Nephron progenitor cell (in vitro differentiated cells): ENCODE results near the gene CD93.

ENCODE experiments used
- DNase-seq: peaks from one replicate; pipeline ENCODE4 v3.0.0; 2021
- H3K27ac Mint-ChIP-seq: 2 replicates; pipeline ENCODE4 v1.8.0; 2021; ENCODE audit warnings: mild to moderate bottlenecking, moderate library complexity, mixed read lengths
- H3K27me3 Mint-ChIP-seq: 2 replicates; pipeline ENCODE4 v1.8.0; 2021; ENCODE audit warnings: mild to moderate bottlenecking, low read depth, mixed read lengths; ENCODE audit not compliant: poor library complexity
- H3K36me3 Mint-ChIP-seq: 2 replicates; pipeline ENCODE4 v1.8.0; 2021; ENCODE audit warnings: low read depth, mixed read lengths
- H3K4me1 Mint-ChIP-seq: 2 replicates; pipeline ENCODE4 v1.8.0; 2021; ENCODE audit warnings: mixed read lengths
- H3K4me3 Mint-ChIP-seq: 2 replicates; pipeline ENCODE4 v1.8.0; 2021; ENCODE audit warnings: mild to moderate bottlenecking, moderate library complexity, mixed read lengths
- H3K9me3 Mint-ChIP-seq: 2 replicates; pipeline ENCODE4 v1.8.0; 2021; ENCODE audit warnings: mild to moderate bottlenecking, moderate library complexity, mixed read lengths
- CTCF ChIP-seq: fragments of 200-600 bp; sonication (generic); IDR thresholded peaks from 2 replicates; pipeline ENCODE4 v1.5.0; 2021; ENCODE audit warnings: antibody characterized with exemption

CD93 gene

DNA sequence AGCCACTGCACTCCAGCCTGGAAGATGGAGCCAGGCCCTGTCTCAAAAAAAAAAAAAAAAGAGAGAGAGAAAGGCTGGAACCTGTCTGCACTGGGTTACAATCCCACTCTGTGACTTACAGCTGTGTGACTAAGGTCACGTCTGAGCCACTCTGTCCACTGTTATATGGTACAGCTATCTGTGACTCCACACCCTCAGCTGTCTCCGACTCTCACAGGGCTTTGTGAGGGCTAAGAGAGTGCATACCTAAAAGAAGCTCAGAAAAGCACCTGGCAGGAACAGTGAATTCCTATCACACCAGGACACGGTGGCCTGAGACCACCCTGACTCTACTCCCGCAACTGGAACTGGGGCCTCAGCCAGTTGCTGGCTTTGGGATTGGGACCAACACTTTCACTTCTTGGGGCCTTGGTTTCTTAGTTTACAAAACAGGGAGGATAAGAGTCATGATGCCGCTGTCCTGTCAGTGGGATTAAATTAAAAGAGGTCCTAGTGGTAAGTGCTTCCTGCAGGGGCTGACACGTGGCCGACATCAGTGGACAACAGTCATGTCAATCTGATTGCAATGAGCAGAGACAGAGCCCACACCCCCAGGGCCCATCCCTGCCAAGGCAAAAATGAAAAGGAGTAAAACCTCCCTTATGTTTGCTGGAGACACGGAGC, 5.7 kb upstream of the CD93 start:
- Mint-ChIP-seq H3K9me3 (no peaks in the 10 kb centered on the region), H3K27ac (no peak overlapping the region), H3K4me3 (peak overlapping the region; percentile 35), H3K36me3 (no peaks in the 10 kb centered on the region), H3K27me3 (peaks cover 21% of the 10 kb centered on the region), H3K4me1 (peaks cover 47% of the 10 kb centered on the region)
- no peak for DNase-seq
- no peak for TF ChIP-seq CTCF

- TF ChIP-seq CTCF: no peak
- H3K27ac Mint-ChIP-seq: no peak overlapping the region
- no peak for DNase-seq
- H3K27me3 Mint-ChIP-seq: peaks cover 21% of the 10 kb centered on the region
- no peaks in the 10 kb centered on the region for H3K36me3 Mint-ChIP-seq
- H3K4me3 Mint-ChIP-seq: no peak overlapping the region
- no peaks in the 10 kb centered on the region for H3K9me3 Mint-ChIP-seq
- H3K4me1 Mint-ChIP-seq: peaks cover 55% of the 10 kb centered on the region
Measured at GRCh38 chr20:23090878-23091277, 4.8 kb upstream of the CD93 start.

- DNase-seq: no peak
- no peak overlapping the region for H3K27ac Mint-ChIP-seq
- H3K9me3 Mint-ChIP-seq: no peaks in the 10 kb centered on the region
- peaks cover 16% of the 10 kb centered on the region for H3K27me3 Mint-ChIP-seq
- H3K4me3 Mint-ChIP-seq: no peak overlapping the region
- H3K36me3 Mint-ChIP-seq: no peaks in the 10 kb centered on the region
- no peak for TF ChIP-seq CTCF
- H3K4me1 Mint-ChIP-seq: peaks cover 55% of the 10 kb centered on the region
Measured at GRCh38 chr20:23090147-23090546, 4.0 kb upstream of the CD93 start.

DNA sequence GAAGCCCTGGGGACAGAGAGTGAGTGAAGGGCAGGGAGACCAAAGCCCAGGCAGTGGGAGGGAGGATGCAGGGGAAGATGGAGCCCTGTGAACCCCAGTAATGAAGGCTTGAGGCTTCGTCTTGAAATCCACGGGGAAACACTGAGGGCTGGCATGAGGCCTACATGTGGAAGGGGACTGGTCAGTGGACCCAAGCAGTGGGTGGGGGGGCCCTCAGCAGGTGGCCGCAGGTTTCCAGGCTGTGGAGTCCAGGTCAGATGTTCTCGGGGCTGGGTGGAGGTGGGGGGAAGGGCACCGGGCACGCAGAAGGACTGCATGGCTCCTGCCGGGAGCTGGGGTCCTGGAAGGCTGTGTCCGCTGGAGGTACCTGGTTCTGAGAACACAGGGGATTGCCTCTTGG, 2.7 kb upstream of the CD93 start:
- DNase-seq: no peak
- Mint-ChIP-seq H3K36me3 (no peaks in the 10 kb centered on the region), H3K9me3 (no peaks in the 10 kb centered on the region), H3K4me1 (peaks cover 49% of the 10 kb centered on the region), H3K4me3 (no peak overlapping the region), H3K27me3 (peaks cover 10% of the 10 kb centered on the region), H3K27ac (no peak overlapping the region)
- TF ChIP-seq CTCF: no peak

- Mint-ChIP-seq H3K36me3 (no peaks in the 10 kb centered on the region), H3K9me3 (no peaks in the 10 kb centered on the region), H3K27ac (peak overlapping the region; percentile 34), H3K27me3 (peaks cover 6% of the 10 kb centered on the region), H3K4me1 (peaks cover 58% of the 10 kb centered on the region), H3K4me3 (no peak overlapping the region)
- TF ChIP-seq CTCF: no peak
- DNase-seq: no peak
Measured at GRCh38 chr20:23087587-23088251, 1.6 kb upstream of the CD93 start.

DNA sequence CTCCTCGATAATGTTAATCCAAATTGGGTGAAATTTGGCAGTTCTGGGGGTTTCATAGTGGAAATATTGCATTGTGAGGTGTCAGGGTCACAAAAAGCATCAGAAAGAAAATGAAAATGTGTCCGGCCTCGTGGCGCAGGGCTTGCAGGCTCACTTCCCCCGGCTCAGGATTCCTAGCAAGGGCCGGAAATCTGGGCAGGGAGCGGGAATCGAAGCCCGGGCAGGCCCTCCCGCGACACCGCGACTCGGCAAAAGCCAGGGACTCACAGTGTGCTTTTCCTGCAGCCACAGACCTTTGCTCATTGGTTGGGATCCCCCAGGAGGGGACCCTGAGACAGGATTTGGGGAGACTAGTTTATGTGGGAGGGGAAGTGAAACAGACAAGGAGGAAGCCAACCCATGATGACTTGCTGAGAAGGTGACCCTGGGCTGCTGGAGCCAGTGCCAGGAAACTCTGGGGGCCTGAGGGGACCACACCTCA, 847 bp upstream of the CD93 start:
- no peaks in the 10 kb centered on the region for H3K36me3 Mint-ChIP-seq
- no peak overlapping the region for H3K27ac Mint-ChIP-seq
- no peaks in the 10 kb centered on the region for H3K9me3 Mint-ChIP-seq
- peaks cover 58% of the 10 kb centered on the region for H3K4me1 Mint-ChIP-seq
- peaks cover 6% of the 10 kb centered on the region for H3K27me3 Mint-ChIP-seq
- DNase-seq: no peak
- no peak overlapping the region for H3K4me3 Mint-ChIP-seq
- TF ChIP-seq CTCF: no peak
